OCI-LY7 (cell line): ENCODE data around the gene BLTP2.

Experiments used
- EZH2phosphoT487 ChIP-seq: fragments of 200-600 bp; sonication (generic); IDR thresholded peaks from 2 replicates; pipeline ENCODE4 v1.6.1; 2018; ENCODE audit warnings: low read depth, borderline replicate concordance, mild to moderate bottlenecking, mixed run types, antibody characterized with exemption, low read length, moderate library complexity, mixed read lengths
- TF ChIP-seq, protein P1 (sequence below): fragments of 200-600 bp; sonication (generic); conservative IDR thresholded peaks from 2 replicates; pipeline ENCODE4 v1.5.1; 2014; ENCODE audit warnings: mild to moderate bottlenecking, antibody characterized with exemption, low read length, moderate library complexity, mixed read lengths

DNA sequence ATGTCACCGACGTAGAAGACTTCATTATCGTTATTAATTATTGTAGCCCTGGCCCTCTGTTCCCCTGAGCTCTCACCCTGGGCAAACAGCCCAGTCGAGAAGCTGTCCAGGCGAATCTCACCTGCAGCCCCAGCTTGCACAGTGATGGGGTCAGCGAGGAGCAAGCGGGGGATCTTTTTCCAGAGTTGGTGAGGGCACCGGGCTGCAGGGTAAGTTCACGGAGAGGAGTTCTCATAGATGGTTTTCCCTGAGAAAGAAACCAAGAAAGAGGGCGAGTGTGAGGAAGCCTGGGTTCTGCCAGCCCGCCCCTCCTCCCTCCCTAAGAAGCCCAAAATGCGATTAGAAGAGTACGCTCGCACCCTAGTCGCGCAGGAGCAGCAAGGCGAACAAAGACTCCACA is 46.6 kb downstream of the BLTP2 start:
- no peak for TF ChIP-seq EZH2phosphoT487
- TF ChIP-seq, protein P1, sequence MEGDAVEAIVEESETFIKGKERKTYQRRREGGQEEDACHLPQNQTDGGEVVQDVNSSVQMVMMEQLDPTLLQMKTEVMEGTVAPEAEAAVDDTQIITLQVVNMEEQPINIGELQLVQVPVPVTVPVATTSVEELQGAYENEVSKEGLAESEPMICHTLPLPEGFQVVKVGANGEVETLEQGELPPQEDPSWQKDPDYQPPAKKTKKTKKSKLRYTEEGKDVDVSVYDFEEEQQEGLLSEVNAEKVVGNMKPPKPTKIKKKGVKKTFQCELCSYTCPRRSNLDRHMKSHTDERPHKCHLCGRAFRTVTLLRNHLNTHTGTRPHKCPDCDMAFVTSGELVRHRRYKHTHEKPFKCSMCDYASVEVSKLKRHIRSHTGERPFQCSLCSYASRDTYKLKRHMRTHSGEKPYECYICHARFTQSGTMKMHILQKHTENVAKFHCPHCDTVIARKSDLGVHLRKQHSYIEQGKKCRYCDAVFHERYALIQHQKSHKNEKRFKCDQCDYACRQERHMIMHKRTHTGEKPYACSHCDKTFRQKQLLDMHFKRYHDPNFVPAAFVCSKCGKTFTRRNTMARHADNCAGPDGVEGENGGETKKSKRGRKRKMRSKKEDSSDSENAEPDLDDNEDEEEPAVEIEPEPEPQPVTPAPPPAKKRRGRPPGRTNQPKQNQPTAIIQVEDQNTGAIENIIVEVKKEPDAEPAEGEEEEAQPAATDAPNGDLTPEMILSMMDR = no peak
